ENCODE results near the gene OIP5.
"Not testable (repeated sequence)": the region's sequence is repeated elsewhere in the genome, so short reads cannot be mapped to it uniquely, and the experiment has no call there.

OIP5 gene

DNA sequence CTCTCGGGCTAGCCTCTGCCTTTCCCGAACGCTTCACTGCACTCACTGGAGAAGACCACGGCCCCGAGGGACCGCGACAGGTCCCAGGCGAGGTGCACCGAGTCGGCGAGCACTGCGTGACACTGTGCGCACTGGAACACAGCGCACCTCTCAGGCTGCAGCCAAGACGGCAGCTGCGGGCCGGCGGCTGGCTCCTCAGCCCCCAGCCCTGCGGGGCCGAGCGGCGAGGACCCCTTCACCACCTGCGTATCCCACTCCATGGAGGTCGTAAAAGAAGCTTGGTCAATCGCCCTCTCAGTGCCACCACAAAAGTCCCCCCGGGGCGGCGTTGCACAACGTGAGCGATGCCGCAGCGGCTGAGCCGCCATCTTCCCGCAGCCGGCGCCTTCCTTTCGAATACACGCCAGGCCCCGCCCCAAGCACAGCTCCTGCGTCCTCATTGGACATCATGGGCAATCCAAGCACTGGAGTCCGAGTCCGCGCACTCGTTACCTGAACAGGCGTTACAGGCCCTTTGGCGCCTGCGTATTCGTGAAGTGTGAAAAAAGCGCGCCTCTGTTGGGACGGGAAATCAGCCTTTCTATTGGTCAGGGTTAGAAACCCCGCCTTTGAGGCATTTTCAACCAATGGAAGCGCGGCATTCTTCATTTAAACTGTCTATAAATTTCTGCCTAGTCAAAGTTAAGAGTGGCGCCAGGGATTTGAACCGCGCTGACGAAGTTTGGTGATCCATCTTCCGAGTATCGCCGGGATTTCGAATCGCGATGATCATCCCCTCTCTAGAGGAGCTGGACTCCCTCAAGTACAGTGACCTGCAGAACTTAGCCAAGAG, at the start of gene OIP5, which contains the start of gene NUSAP1:
OIP5 (minus strand) TSS at position 398 of the 832 bp plus-strand sequence; CDS start at position 368, 30 bp downstream.
NUSAP1 (plus strand) TSS at position 688 of the 832 bp plus-strand sequence; CDS start at position 765, 77 bp downstream.
- peak; percentile 100 for DNase-seq

DNA sequence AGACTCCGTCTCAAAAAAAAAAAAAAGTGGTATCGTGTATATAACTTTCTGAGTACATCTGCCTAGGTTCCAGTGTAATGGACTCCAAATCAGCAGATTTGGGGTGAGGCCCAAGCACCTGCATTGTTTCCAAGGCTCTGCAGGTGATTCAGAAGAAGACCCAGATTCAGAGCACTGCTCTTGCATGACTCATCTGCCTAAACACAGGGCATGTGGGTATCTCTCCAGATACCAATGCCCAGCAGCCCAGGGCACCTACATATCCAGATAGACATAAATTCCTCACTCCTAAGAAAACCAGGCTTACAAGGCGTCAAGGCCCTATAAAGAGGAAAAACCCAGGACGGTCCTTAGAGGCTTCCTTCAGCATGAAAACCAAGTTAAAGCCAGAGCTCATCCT, 45.6 kb upstream of the OIP5 start:
- DNase-seq: no peak

DNA sequence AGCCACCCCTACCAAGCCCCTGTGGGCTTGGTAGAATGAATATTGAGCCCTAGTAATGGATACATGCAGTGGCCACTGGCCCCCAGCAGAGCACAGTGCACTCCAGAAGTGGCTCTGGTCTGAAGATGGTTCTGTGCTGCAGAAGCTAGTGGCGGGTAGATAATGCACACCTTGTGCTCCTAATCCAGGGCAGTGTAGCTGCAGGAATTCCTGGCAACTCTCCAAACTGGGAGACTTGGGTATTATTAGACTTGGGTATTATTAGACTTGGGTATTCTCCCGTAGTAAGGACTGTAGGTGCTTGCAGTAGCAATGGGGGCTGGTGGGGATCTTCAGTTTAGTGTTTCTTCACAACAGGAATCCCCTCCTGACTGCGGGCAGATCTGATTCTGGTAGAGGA, 35.0 kb upstream of the OIP5 start:
- peak in 1 of 2 experiments; percentile 7 for DNase-seq

DNA sequence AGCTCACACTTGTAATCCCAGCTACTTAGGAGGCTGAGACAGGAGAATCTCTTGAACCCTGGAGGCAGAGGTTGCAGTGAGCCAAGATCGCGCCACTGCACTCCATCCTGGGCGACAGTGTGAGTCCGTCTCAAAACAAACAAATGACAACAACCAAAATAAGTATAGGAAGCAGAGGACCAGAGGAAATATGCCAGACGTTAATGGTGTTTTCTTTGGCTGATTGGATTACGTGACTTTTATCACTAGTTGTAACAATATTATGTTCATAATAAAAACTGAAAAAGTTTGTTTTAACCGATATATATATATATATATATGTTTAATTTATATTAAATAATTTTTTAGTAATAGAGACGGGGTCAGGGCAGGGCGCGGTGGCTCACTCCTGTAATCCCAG, 22.0 kb upstream of the OIP5 start:
- no peak for DNase-seq

DNA sequence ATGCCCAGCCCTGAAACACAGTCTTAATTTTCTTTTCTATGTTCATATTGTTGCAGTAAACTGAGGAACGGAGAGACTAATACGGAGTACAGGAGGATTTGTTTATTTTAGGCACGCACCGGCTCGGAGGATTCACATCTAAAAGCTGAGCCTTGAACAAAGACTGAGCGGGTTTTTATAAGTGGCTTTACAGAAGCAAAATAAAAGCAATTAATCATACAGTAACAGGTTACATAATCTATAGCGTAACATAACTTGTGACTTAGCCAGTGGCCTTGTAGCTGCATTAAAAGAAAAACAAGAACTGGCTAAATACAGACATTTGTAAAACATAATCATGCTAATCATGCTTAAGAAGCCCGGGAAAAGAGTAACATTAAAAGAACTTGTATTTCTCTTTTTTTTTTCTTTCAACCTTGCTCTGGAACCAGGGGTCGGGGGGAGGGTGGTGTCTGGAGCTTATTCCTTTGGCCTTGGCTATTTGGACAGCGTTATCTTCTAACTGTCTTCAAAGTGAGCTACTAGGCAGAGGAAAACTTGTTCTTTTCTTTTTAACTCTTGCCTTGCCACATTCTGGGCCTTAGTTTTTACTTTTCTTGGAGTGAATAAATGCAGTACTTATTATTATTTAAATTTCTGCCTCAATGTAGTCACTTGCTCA, 17.8 kb upstream of the OIP5 start:
- no peak for DNase-seq

DNA sequence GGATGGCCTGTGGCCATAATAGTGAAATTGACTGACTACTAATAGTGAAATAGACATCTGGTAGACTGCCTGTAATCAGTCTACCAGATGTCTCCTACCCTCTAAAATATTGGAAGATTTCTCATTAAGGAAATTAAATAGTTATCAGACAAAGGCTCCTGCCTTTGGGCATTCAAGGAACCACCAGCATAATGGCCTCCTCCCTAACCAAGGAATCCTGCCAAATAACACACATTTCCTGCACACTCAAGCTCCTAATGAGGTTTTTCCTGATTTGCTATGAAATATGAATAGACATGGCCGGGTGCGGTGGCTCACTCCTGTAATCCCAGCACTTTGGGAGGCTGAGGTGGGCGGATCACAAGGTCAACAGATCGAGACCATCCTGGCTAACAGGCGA, 14.8 kb upstream of the OIP5 start:
- DNase-seq: no peak

DNA sequence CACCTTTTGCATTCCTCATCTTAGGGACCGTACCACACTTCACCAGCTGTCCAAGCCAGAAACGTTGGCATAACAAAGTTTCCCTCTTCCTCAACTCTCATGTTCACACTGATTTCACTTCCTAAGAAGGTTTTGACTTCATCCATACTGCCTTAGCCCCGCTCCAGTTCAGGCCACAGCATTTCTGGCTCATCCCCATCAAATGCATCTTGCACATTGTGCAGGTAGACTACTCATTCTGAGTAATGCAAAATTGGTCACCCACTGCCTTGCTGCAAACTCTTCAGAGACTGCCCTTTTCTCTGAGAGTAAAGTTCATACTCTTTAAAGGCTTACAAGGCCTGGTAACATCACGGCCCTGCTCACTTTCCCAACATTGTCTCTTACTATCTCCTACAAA, 9.1 kb upstream of the OIP5 start:
- DNase-seq: no peak

DNA sequence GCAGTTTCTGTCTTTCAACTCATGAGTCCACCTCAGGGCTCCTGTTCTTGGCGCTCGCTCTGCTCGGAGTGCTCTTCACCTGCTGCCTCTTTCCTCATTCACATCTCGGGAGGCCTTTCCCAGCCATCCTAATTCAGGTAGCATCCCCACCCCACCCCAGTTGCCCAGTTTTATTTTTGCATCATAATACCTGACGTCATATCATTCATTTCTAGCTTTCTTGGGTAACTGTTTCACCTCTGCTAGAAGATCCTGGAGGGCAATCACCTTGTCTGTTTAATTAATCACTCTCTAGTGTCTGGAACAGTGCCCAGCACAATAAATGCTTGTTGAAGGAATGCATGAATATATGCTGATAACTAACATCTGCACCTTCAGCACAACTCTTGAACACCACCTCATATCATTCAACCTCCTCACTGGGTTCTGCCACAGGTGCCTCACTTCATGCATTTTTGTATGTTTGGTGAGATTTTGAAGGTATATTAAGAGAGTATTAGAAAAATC, 7.9 kb upstream of the OIP5 start:
- DNase-seq: no peak

DNA sequence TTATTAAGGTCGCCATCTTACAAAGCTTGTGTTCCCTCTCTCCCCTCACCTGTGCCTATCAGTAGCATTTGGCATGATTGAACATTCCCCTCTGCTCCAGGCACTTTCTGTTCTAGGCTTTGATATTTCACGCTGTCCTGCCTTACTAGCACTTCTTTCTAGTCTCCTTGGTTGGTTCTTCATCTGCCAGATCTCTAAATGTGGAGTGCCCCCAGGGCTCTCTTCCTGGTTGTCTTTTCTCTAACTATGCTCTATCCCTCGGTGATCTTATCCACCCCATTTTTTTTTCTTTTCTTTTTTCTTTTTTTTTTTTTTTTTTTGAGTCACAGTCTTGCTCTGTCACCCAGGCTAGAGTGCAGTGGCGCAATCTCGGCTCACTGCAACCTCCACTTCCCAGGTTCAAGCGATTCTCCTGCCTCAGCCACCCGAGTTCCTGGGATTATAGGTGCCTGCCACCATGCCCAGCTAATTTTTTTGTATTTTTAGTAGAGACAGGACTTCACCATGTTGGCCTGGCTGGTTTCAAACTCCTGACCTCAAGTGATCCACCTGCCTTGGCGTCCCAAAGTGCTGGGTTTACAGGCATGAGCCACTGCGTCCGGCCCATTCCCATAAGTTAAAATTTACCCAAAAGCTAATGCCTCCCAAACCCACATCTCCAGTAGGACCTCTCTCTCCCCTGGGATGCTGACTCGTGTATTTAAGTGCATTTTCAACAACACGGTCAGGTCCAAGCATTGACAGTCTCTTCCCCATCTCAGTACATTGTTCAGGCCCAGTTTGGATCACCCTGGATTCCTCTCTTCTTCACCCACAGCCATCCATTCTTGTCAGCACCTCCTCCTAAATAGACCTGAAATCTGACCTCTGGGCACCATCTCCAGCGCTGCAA, 5.5 kb upstream of the OIP5 start:
- DNase-seq: no peak

DNA sequence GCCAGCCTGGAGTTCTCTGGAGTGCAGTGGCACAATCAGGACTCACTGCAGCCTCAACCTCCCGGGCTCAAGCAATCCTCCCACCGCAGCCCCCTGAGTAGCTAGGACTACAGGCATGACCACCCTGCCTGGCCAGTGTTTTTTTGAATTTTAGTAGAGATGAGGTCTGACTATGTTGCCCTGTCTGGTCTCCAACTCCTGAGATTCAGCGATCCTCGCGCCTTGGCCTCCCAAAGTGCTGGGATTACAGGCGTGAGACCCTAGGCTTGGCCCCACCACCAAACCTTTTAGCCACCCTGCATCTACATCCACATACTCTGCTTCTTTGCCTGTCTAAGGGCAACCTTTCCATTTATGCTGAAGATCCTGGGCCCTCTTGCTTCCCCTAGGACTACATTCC, 4.7 kb upstream of the OIP5 start:
- DNase-seq: no peak

DNA sequence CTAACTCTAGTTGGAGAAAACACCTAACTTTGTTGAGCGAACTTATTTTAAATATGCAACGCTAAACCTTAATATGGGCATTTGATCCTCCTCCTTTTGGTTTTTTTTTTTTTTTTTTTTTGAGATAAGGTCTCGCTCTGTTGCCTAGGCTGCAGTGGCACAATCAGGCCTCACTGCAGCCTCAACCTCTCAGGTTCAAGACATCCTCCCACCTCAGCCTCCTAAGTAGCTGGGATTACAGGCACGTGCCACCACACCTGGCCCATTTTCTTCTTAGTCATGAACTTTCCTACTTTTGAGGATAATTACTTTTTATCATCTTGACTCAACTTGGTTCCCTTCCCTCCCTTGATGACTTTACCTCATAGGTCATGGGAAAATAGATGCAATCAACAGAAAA, 4.2 kb upstream of the OIP5 start:
- DNase-seq: no peak

DNA sequence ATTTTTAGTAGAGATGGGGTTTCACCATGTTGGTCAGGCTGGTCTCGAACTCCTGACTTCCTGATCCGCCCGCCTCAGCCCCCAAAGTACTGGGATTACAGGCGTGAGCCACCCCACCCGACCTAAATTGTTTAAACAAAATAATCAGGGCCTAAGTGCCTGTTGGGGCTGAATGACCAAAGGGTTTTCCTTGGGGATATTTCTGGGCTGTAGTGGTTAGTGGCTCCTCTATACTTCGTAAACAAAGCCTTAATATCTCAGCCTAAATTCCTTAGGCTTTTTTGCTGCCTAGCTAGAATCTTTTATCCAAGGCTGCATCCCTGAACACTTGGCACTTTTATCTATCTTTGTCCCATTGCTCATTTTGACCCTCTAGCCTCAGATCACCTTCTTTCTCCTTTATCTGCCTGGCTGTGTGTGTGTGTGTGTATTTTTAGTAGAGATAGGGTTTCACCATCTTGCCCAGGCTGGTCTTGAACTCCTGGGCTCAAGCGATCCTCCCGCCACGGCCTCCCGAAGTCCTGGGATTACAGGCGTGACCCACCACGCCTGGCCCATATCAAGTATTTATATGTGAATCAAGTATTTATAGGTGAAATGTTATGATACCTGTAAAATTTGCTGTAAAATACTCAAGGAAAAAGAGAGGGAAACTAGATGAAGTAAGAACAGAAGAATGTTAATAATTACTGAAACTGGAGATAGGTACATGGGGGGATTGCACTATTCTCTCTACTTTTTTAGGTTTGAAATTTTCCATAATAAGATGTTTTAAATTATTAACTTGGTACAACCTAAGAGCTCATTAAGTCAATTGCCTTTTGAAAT, 2.1 kb upstream of the OIP5 start:
- DNase-seq: no peak

DNA sequence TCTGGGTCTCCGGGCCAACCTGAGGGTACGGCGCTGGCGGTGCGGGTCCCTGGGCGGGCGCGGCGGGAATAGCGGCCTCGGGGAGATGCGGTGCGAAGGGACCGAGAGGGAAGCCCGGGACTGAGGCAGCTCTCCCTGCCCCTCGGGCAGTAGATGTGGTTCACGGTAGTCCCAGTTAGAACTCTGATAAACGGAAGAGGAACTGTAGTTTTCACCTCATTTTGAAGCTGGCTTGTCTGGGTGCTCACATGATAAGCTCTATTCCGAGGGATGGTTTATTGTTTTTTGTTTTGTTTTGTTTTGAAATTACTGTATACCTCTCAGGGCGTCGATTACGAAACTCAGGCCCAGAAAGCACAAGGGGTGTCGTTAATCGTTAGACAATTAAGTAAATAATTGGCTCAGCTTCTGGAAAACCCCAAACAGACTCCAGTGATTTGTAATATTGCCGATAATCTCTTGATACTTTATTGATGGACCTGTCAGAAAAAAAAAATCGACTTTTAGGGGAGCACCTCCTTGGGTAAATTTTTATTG, 703 bp upstream of the OIP5 start:
- peak; percentile 76 to 79 for DNase-seq

DNA sequence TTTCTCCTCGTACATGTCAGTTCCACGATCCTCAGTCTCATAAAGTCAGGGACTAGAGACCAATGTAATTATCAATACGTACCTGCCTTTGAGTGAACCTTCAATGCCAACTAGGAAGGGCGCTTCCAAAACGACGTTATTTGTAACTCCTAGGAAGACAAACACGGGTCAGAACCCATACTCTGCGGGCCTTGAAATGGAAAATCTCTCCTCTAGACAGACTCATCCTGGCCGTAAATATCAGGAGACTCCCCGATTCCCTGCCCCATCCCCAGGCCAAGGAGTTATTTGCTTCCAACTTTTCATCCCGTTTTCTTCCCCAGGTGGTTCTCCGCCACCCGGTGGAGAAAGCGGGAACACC, 578 bp downstream of the OIP5 start:
- no peak for DNase-seq

DNA sequence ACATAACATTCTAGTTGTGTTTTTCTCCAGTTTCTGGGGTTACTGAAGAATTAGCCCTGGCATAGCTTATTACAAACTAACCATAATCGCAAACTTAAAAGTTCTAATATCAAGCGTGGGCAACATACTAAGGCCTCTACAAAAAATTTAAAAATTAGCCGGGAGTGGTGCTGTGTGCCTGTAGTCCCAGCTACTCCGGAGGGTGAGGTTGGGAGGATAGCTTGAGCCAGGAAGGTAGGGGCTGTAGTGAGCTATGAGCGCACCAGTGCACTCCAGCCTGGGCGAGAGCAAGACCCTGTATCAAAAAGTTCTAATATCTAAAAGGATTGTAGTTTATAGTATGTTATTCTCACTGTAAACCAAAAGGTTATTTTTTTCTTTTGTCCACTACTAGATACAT, 1.1 kb downstream of the OIP5 start:
- peak in 1 of 2 experiments; percentile 17 for DNase-seq

DNA sequence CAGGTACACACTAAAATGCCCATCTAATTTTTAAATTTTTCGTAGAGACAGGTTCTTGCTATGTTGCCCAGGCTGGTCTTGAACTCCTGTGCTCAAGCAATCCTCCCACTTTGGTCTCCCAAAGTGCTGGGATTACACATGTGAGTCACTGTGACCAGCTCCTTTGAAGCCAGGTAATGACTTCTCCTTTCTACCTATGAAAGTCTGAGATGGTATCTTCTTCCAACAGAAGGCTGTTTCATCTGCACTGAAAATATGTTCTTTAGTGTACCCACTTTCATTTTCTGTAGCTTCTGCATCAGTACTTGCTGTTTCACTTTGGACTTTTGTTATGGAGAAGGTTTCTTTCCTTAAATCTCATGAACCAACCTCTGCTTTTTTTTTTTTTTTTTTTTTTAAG, 8.8 kb downstream of the OIP5 start:
- no peak for DNase-seq

DNA sequence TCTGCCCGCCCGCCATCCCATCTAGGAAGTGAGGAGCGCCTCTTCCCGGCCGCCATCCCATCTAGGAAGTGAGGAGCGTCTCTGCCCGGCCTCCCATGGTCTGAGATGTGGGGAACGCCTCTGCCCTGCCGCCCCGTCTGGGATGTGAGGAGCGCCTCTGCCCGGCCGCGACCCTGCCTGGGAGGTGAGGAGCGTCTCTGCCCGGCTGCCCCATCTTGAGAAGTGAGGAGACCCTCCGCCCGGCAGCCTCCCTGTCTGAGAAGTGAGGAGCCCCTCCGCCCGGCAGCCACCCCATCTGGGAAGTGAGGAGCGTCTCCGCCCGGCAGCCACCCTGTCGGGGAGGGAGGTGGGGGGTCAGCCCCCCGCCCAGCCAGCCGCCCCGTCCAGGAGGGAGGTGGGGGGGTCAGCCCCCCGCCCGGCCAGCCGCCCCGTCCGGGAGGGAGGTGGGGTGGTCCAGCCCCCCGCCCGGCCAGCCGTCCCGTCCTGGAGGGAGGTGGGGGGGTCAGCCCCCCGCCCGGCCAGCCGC, 11.5 kb downstream of the OIP5 start:
- not testable (repeated sequence) for DNase-seq

DNA sequence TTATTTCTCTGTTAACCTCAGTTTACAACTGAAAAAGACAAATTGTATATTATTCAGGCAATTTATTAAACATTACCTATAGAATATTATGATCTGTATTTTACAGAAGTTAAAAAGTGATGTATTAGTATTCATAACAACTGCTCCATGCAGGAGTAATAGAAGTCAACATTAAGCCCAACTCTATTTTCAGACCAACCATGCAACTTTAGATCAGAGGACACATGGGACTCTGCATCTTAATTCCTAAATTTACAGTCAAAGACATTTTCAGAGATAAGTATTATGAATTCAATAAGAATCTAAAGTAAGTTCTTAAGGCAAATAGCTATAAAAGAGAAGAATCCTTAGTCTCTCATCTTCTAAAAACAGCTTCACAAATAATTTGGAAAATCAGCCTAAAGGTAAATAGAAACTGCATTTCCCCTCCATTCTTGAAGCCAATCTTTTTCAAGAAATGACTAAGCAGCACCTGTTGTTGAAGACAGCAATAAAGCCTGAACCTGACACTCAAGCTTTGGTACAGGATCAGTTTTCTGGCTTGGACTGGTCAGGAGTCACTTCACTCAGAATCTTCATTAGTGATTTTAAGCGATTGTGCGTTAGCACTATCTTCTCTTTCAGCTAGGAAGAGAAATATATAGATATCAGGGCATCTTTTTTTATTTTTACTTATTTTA, 23.0 kb downstream of the OIP5 start:
- no peak for DNase-seq

DNA sequence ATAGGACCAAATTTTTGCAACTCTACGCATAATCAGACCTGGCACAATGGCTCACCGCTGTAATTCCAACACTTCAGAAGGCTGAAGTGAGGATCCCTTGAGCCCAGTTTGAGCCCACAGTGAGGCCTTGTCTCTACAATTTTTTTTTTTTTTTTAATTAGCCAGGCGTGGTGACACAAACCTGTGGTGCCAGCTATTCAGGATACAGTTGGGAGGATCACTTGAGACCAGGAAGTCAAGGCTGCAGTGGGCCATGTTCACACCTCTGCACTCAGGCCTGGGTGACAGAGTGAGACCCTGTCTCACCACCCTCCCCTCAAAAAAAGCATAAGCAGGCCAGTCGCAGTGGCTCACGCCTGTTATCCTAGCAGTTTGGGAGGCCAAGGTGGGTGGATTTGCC, 24.7 kb downstream of the OIP5 start:
- DNase-seq: no peak

DNA sequence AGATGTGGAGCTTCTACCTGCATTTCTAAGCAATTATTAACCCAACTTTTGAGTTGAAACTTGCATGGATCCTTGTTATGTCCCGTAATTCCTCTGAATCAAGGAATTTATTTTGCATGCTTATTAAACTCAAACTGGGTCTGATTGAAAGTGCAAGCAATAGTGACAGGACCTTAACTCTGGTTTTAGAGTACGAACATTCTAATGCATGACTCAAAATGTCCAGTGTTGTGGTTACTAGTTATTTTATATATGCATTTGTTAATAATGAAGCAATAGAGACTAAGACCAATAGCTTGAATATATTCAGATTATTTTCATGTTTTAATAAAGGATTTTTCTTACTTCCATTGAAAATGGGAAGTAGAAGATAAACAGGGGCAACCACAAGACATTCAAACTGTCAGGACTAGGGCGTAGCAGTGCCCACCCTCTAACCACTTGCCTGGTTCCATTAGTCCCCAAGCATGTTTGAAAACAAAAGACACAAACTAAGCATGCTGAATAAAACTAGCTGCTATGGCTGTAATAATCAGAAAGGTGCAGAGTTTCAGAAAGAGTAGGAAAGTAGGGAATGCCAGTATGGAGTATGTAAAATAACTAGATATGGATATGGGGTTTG, 28.1 kb downstream of the OIP5 start:
- DNase-seq: no peak

DNA sequence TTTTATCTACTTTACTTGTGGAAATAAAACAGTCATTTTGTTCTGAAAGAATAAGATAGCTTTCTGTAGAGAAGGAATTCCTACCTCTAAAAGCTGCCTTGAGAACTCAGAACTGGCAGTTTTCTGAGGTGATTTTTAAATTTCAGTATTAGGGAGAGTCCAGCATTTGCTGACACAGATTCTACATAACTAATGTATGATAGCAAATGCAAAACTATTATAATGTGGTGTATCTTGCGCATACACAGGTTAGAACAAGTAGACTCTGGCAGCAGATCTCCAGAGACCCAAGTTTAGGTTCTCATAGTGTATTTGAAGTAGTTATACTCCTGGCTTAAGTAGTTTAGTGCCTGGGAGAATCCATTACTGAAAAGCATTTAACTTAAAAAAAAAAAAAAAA, 30.8 kb downstream of the OIP5 start:
- DNase-seq: no peak

All from NCI-H524 (cell line).